OCI-LY1 (cell line): Measurements from ENCODE around the gene MGAT5B.

Source experiments
- H2AFZ ChIP-seq: fragments of 200-600 bp; sonication (generic), shearing (Covaris generic); 2 replicates; pipeline ENCODE4 v1.6.0; 2014; ENCODE audit warnings: antibody characterized with exemption, mild to moderate bottlenecking, low read length
- H3F3A ChIP-seq: fragments of 200-600 bp; sonication (generic), shearing (Covaris generic); 2 replicates; pipeline ENCODE4 v1.6.0; 2014; ENCODE audit warnings: mild to moderate bottlenecking, antibody characterized with exemption, low read length, moderate library complexity; ENCODE audit not compliant: insufficient read depth
- H3K27ac ChIP-seq: fragments of 200-600 bp; sonication (generic); 2 replicates; pipeline ENCODE4 v1.5.1; 2014; ENCODE audit warnings: low read length, mixed run types, mild to moderate bottlenecking, low read depth; ENCODE audit not compliant: poor library complexity, severe bottlenecking
- H3K27me3 ChIP-seq: fragments of 200-600 bp; sonication (generic); 2 replicates; pipeline ENCODE4 v1.6.0; 2014; ENCODE audit warnings: antibody characterized with exemption, mild to moderate bottlenecking, low read length, moderate library complexity; ENCODE audit not compliant: insufficient read depth
- H3K36me3 ChIP-seq: fragments of 200-600 bp; sonication (generic); 2 replicates; pipeline ENCODE4 v1.6.1; 2014; ENCODE audit warnings: mild to moderate bottlenecking, antibody characterized with exemption, low read length, moderate library complexity, mixed read lengths; ENCODE audit not compliant: insufficient read depth
- H3K4me1 ChIP-seq: fragments of 200-600 bp; sonication (generic); 2 replicates; pipeline ENCODE4 v1.5.1; 2014; ENCODE audit warnings: mild to moderate bottlenecking, low read length, moderate library complexity; ENCODE audit not compliant: insufficient read depth, severe bottlenecking
- H3K4me2 ChIP-seq: fragments of 200-600 bp; sonication (generic), shearing (Covaris generic); 2 replicates; pipeline ENCODE4 v1.6.1; 2014; ENCODE audit warnings: low read length
- H3K4me3 ChIP-seq: fragments of 200-600 bp; sonication (generic); 2 replicates; pipeline ENCODE4 v1.5.1; 2014; ENCODE audit warnings: low read length, low read depth, mild to moderate bottlenecking, mixed read lengths; ENCODE audit not compliant: poor library complexity, severe bottlenecking
- H3K79me2 ChIP-seq: fragments of 200-600 bp; shearing (Covaris generic); 2 replicates; pipeline ENCODE4 v1.6.1; 2016; ENCODE audit warnings: mixed run types, low read length, mixed read lengths; ENCODE audit not compliant: insufficient read depth
- H3K9ac ChIP-seq: fragments of 200-600 bp; sonication (generic), shearing (Covaris generic); 2 replicates; pipeline ENCODE4 v1.6.1; 2014; ENCODE audit warnings: mild to moderate bottlenecking, low read length, mixed read lengths
- H3K9me2 ChIP-seq: fragments of 200-600 bp; sonication (generic), shearing (Covaris generic); 2 replicates; pipeline ENCODE4 v1.6.1; 2014; ENCODE audit warnings: low read depth, mild to moderate bottlenecking, low read length, mixed read lengths
- H3K9me3 ChIP-seq: fragments of 200-600 bp; shearing (Covaris generic); 2 replicates; pipeline ENCODE4 v1.6.1; 2014; ENCODE audit warnings: low read length, mixed read lengths
- H4K20me1 ChIP-seq: fragments of 200-600 bp; sonication (generic), shearing (Covaris generic); 2 replicates; pipeline ENCODE4 v1.6.0; 2016; ENCODE audit warnings: mild to moderate bottlenecking, low read length; ENCODE audit not compliant: insufficient read depth
- CTCF ChIP-seq: fragments of 200-600 bp; sonication (generic), shearing (Covaris generic); IDR thresholded peaks from 2 replicates; pipeline ENCODE4 v1.5.1; 2017; ENCODE audit warnings: mild to moderate bottlenecking, antibody characterized with exemption, low read length, moderate library complexity, mixed read lengths
- EZH2 ChIP-seq: fragments of 200-600 bp; sonication (generic), shearing (Covaris generic); IDR thresholded peaks from 2 replicates; pipeline ENCODE4 v1.8.0; 2017; ENCODE audit warnings: borderline replicate concordance, mixed run types, mild to moderate bottlenecking, antibody characterized with exemption, low read length, moderate library complexity, mixed read lengths

Gene MGAT5B

DNA sequence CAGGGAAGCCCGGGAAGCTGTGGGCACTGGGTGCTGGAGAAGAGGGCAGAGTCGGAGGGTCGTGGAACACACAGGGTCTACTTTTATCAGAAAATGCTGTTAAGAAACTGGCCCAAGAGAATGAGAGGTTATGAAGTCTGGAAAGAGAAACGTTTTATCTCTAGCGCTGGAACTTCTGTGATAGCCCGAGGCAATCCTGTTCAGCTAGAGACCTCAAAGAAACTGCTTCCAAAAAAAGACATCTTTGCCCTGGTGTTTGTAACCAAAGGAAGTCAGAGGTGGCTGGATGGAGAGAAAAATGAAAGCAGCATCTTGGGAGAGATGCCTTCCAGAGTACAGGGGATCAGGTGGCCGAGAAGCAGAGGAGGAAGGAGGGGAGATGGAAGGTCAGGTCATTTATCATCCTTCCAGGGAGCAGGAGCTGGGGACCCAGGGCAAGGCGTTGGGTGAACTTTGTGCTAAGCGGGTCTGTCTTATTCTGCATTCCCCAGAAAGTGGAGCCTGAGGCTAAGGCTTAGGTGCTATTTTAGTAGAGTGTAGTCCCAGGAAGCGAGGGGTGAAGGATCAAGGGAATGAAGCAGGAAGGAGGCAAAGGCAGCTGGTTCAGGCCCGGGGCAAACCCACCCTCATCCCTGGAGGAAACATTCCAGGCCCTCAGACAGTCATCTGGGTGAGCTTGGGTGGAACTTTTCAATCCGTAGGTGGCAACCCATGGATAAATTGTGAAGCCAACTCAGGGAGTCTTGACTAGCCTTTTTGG lies 66.5 kb downstream of the MGAT5B start:
- H3K79me2 ChIP-seq, result no peaks in the 10 kb centered on the region
- H3K9me3 ChIP-seq, result no peaks in the 10 kb centered on the region
- H3F3A ChIP-seq, result no peaks in the 10 kb centered on the region
- H3K36me3 ChIP-seq, result no peaks in the 10 kb centered on the region
- no peak overlapping the region for H3K4me3 ChIP-seq
- no peak overlapping the region for H3K9ac ChIP-seq
- no peak overlapping the region for H3K4me2 ChIP-seq
- H3K9me2 ChIP-seq, result no peaks in the 10 kb centered on the region
- no peak overlapping the region for H3K27ac ChIP-seq
- H4K20me1 ChIP-seq, result no peaks in the 10 kb centered on the region
- H3K27me3 ChIP-seq, result peaks cover 9% of the 10 kb centered on the region; the same call in 1 of the 2 replicates
- H2AFZ ChIP-seq, result no peak overlapping the region
- no peaks in the 10 kb centered on the region for H3K4me1 ChIP-seq
- no peak for TF ChIP-seq CTCF
- TF ChIP-seq EZH2, result no peak

DNA sequence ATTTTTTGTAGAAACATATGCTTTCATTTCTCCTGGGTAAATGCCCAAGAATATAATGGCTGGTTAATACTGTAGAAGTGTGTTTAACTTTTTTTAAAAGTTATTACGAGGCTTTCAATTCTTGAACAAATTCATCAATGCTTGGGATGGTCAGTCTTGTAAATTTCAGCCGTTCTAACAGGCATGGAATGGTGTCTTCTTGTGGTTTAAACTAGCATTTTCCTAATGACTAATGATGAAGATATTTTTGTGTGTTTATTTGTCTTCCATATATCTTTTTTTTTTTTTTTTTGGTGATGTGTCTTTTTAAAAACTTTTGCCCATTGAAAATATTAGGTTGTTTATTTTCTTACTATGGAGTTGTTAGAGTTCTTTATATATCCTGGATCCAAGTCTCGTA lies 67.1 kb downstream of the MGAT5B start:
- Histone ChIP-seq H3K79me2 (no peaks in the 10 kb centered on the region), H3K27me3 (peaks cover 9% of the 10 kb centered on the region; the same call in 1 of the 2 replicates), H3K4me3 (no peak overlapping the region), H3K4me1 (no peaks in the 10 kb centered on the region), H4K20me1 (no peaks in the 10 kb centered on the region), H3F3A (no peaks in the 10 kb centered on the region), H3K9me3 (no peaks in the 10 kb centered on the region), H3K9me2 (no peaks in the 10 kb centered on the region), H3K27ac (no peak overlapping the region), H3K36me3 (no peaks in the 10 kb centered on the region), H3K9ac (no peak overlapping the region), H2AFZ (no peak overlapping the region), H3K4me2 (no peak overlapping the region)
- TF ChIP-seq CTCF (no peak), EZH2 (no peak)

DNA sequence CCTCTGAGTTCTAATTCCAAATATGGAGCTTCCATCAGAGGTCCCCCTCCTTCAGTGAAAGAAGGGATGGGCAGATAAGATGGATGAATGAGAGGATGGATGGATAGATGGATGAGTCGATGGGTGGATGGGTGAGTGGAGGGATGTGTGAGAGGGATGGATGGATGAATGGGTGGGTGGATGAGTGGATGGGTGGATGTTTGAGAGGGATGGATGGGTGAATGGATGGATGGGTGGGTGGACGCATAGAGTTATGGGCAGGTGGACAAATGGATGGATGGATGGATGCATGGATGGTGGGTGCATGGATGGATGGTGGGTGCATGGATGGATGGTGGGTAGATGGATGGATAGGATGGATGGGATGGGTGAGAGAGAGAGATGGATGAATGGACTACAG lies 69.0 kb downstream of the MGAT5B start:
- no peak overlapping the region for H2AFZ ChIP-seq
- peaks cover 9% of the 10 kb centered on the region; the same call in 1 of the 2 replicates for H3K27me3 ChIP-seq
- no peaks in the 10 kb centered on the region for H3K79me2 ChIP-seq
- no peaks in the 10 kb centered on the region for H3K36me3 ChIP-seq
- no peaks in the 10 kb centered on the region for H3K4me1 ChIP-seq
- no peaks in the 10 kb centered on the region for H3K9me2 ChIP-seq
- H3K27ac ChIP-seq, result no peak overlapping the region
- no peak overlapping the region for H3K4me3 ChIP-seq
- TF ChIP-seq EZH2, result no peak
- TF ChIP-seq CTCF, result no peak
- H3K9me3 ChIP-seq, result no peaks in the 10 kb centered on the region
- H3K9ac ChIP-seq, result no peak overlapping the region
- H3K4me2 ChIP-seq, result no peak overlapping the region
- H4K20me1 ChIP-seq, result no peaks in the 10 kb centered on the region
- H3F3A ChIP-seq, result no peaks in the 10 kb centered on the region
